ENCODE data around the gene KDM2A.
A peak's percentile ranks its signal among the peaks of the same experiment; 100 is the strongest.

The KDM2A gene

GRCh38 chr11:67300756-67301312 lies 181.8 kb downstream of the KDM2A start:
- TF ChIP-seq, protein P1, sequence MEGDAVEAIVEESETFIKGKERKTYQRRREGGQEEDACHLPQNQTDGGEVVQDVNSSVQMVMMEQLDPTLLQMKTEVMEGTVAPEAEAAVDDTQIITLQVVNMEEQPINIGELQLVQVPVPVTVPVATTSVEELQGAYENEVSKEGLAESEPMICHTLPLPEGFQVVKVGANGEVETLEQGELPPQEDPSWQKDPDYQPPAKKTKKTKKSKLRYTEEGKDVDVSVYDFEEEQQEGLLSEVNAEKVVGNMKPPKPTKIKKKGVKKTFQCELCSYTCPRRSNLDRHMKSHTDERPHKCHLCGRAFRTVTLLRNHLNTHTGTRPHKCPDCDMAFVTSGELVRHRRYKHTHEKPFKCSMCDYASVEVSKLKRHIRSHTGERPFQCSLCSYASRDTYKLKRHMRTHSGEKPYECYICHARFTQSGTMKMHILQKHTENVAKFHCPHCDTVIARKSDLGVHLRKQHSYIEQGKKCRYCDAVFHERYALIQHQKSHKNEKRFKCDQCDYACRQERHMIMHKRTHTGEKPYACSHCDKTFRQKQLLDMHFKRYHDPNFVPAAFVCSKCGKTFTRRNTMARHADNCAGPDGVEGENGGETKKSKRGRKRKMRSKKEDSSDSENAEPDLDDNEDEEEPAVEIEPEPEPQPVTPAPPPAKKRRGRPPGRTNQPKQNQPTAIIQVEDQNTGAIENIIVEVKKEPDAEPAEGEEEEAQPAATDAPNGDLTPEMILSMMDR (IDR thresholded peaks at IDR 0.05; ENCODE audit: insufficient read depth, low read length, missing control alignments): no peak
- no peak overlapping the region for H3K4me3 ChIP-seq (ENCODE audit: low read depth, low read length)
- CTCF ChIA-PET: interaction anchor here (0.7 to 2.0 kb wide), 4 partner anchors 10 to 45 kb away, joined by 3 to 11 read pairs (median 6); no protein-coding TSS in a partner anchor
- POLR2A ChIA-PET: no interaction called here
- no peak for DNase-seq (ENCODE audit: low read depth, low spot score)

DNA sequence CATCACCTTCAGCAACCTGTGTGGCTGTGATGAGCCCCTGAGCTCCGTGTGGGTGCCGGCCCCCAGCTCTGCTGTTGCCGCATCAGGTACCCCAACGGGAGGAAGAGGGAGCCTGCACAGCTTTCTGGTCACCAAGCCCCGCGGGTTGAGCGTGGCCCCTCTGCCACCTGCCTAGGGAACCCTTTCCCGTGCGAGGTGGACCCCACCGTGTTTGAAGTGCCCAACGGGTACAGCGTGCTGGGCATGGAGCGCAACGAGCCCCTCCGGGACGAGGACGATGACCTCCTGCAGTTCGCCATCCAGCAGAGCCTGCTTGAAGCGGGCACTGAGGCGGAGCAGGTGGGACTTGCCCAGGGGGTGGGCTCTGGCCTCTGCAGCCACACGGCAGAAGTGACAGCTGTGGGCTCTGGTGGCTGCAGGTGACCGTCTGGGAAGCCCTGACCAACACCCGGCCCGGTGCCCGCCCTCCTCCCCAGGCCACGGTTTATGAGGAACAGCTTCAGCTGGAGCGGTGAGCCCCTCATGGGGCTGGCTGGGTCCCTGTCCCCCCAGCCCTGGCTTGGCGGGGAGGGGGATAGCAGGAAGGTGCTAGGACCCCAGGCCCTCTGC lies 182.4 kb downstream of the KDM2A start:
- TF ChIP-seq, protein P1 (IDR thresholded peaks at IDR 0.05; ENCODE audit: insufficient read depth, low read length, missing control alignments): no peak
- ChIA-PET POLR2A (interaction anchor here (4.5 kb wide), 1 partner anchor 14 kb away, joined by 28 read pairs; no protein-coding TSS in a partner anchor), CTCF (interaction anchor here (0.7 to 2.0 kb wide), 4 partner anchors 10 to 45 kb away, joined by 3 to 11 read pairs (median 6); no protein-coding TSS in a partner anchor)
- DNase-seq (ENCODE audit: low read depth, low spot score): no peak
- H3K4me3 ChIP-seq (ENCODE audit: low read depth, low read length): no peak overlapping the region

DNA sequence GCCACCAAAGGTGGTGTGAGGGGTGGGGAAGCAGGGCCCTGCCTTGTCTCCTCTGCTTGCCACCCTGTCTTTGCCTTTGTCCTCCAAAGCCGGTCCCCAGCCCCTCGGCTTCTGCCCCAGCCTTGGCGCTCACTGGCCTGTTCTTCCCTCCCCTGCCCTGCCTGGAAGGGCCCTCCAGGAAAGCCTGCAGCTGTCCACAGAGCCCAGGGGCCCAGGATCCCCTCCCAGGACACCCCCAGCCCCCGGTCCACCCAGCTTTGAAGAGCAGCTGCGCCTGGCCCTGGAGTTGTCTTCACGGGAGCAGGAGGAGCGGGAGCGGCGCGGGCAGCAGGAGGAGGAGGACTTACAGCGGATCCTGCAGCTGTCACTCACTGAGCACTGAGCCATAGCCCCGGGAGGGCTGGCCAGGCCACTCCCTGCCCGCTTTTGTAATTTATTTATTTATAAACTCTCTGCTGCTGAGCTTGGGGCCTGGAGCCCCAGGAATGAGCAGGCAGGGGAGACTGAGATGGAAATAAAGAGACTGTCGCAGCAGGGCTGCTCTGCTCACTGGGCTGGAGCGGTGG lies 183.0 kb downstream of the KDM2A start:
- TF ChIP-seq, protein P1 (IDR thresholded peaks at IDR 0.05; ENCODE audit: insufficient read depth, low read length, missing control alignments): no peak
- H3K4me3 ChIP-seq (ENCODE audit: low read depth, low read length): no peak overlapping the region; the same call in 1 of the 2 replicates
- no peak for DNase-seq (ENCODE audit: low read depth, low spot score)
- ChIA-PET POLR2A (interaction anchor here (2.0 to 4.5 kb wide), 2 partner anchors 13 to 14 kb away, joined by 4 to 28 read pairs; partner anchors contain the start of gene ANKRD13D), CTCF (interaction anchor here (0.8 to 2.0 kb wide), 7 partner anchors 8 to 81 kb away, joined by 3 to 11 read pairs (median 7); no protein-coding TSS in a partner anchor)

GRCh38 chr11:67302571-67303131 lies 183.6 kb downstream of the KDM2A start:
- TF ChIP-seq, protein P1 (IDR thresholded peaks at IDR 0.05; ENCODE audit: insufficient read depth, low read length, missing control alignments): no peak
- DNase-seq (ENCODE audit: low read depth, low spot score): no peak
- ChIA-PET CTCF (interaction anchor here (0.8 to 1.8 kb wide), 8 partner anchors 9 to 80 kb away, joined by 3 to 9 read pairs (median 4); no protein-coding TSS in a partner anchor), POLR2A (interaction anchor here (0.7 to 4.5 kb wide), 6 partner anchors 10 to 71 kb away, joined by 3 to 28 read pairs (median 4); partner anchors contain the start of gene ANKRD13D)
- H3K4me3 ChIP-seq (ENCODE audit: low read depth, low read length): peak overlapping the region; percentile 86

- ChIA-PET CTCF (interaction anchor here (0.8 to 1.8 kb wide), 10 partner anchors 10 to 79 kb away, joined by 3 to 9 read pairs (median 4); no protein-coding TSS in a partner anchor), POLR2A (interaction anchor here (0.7 to 4.5 kb wide), 6 partner anchors 11 to 71 kb away, joined by 3 to 28 read pairs (median 4); partner anchors contain the start of gene ANKRD13D)
- H3K4me3 ChIP-seq (ENCODE audit: low read depth, low read length): peak within 1 kb of the TSS; percentile 86
- TF ChIP-seq, protein P1 (IDR thresholded peaks at IDR 0.05; ENCODE audit: insufficient read depth, low read length, missing control alignments): no peak
- DNase-seq (ENCODE audit: low read depth, low spot score): no peak
Measured at GRCh38 chr11:67303132-67303834, 184.2 kb downstream of the KDM2A start, which contains the start of gene SSH3. Gene SSH3, plus strand, starts transcription at chr11:67303530. Its CDS starts 96 bp downstream, at chr11:67303626.
